HG03342 (cell line): ENCODE results near the gene SOD3.
A peak's percentile ranks its signal among the peaks of the same experiment; 100 is the strongest.

Experiments
- ATAC-seq: cut with Tn5 transposase; IDR thresholded peaks from one replicate; pipeline ENCODE4 v1.9.1; 2021; ENCODE audit warnings: mild to moderate bottlenecking, moderate library complexity; ENCODE audit not compliant: unreplicated experiment

Gene SOD3

GRCh38 chr4:24794916-24795665, at the start of gene SOD3:
TSS of gene SOD3 (plus strand) at chr4:24795573. CDS start at chr4:24799522, 3,949 bp downstream.
- no peak for ATAC-seq

GRCh38 chr4:24747234-24747975, 48.0 kb upstream of the SOD3 start:
- ATAC-seq, result no peak

DNA sequence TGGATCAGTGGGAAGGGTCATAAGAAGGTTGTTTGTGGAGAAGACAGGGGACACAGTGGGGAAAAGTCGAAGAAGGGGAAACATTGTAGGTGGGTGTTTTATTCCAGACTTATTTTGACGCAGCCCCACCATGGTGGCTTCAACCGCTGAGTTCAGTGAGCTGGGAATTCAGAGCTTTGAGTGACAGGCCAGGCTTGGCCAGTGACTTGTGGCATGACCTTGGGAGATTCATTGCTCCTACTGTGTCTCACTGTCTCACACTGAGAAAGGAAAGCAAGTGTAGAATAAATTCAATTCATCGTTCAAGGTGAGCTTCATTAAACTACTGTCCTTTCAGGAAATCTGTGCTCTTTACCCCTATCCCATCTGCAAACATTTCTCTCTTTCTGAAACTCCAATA, 47.4 kb upstream of the SOD3 start:
- no peak for ATAC-seq

GRCh38 chr4:24748758-24749350, 46.5 kb upstream of the SOD3 start:
- ATAC-seq, result no peak

- no peak for ATAC-seq
These were observed 45.3 kb upstream of the SOD3 start for GRCh38 chr4:24750106-24750505.

DNA sequence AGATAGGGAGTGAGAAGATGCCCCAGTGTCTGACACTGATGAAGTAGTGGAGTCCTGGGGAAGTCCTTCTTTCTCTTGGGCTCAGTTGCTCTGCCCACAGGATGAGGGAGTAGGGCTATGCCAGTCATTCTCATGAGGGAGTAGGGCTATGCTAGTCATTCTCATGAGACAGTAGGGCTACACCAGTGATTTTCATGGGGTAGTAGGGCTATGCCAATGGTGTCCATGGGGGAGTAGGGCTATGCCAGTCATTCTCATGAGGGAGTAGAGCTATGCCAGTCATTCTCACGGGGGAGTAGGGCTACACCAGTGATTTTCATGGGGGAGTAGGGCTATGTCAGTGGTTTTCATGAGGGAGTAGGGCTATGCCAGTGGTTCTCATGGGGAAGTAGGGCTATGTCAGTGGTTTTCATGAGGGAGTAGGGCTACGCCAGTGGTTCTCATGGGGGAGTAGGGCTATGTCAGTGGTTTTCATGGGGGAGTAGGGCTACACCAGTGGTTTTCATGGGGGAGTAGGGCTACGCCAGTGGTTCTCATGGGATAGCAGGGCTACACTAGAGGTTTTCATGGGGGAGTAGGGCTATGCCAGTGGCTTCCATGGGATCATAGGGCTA, 43.3 kb upstream of the SOD3 start:
- no peak for ATAC-seq

- peak; percentile 85 for ATAC-seq
These were observed 41.9 kb upstream of the SOD3 start for GRCh38 chr4:24753519-24753918.

- no peak for ATAC-seq
These were observed 40.8 kb upstream of the SOD3 start for GRCh38 chr4:24754571-24754970.

DNA sequence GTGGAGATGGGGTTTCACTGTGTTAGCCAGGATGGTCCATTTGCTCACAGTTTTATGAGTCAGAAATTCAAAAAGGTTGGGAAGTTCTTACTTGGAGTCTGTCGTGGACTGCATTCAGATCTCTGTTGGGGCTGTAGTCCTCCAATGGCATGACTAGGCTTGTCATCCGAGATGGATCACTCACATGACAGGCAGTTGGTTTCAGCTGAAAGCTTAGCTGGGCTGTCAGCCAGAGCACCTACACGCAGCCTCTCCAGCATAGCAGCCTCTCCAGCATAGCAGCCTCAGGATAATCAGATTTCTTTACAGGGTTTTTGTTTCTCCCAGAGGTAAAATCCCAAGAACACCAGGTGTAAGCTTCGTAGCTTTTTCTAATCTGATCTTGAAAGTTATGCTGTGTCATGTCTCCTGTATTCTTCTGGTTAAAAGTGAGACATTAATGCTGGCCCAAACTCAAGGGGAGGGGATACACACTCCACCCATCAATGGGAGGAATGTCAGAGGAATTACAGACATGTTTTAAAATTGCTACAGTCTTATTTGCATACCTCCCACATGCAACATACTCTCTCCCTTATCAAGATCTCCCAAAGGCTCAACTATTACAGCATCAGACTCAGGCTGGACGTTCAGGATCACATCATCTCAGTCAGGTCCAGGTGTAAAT, 31.6 kb upstream of the SOD3 start:
- ATAC-seq, result no peak

DNA sequence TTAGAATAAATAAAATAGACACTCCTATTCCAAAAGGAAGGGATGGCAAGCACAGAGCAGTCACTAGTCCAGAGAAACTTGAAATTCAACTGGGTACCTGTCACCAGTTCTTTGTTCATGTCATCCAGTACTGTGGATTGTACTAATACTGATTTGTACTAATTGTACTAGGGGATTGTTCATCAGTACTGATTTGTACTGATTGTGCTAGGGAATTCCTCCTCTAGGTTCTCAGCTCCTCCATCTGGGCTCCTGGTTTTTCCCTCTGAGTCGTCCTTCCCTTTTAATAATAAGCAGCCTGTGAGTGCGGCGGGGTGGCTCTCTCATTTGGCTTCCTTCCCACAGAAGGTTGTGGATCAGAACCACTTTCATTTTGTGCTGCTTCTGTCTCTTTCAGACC, 31.0 kb upstream of the SOD3 start:
- no peak for ATAC-seq

GRCh38 chr4:24765376-24765988, 29.9 kb upstream of the SOD3 start:
- no peak for ATAC-seq

DNA sequence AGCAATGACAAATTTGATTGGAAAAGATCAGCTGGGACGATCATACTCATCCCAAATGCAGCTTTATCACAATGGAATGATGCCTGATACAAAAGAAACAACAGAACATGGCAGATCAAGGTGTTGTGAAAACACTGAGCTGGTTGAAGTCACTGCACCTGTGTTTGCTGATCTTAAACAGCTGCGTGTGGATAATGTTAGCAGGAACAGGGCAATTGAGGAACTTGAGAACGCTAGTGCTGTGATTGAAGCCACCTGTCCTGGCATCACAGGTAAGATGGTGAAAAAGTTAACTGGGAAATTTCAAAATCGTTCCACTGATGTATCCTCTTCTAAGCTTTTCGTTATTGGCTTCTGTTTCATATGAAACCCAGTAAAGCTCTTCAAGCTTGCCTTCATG, 27.4 kb upstream of the SOD3 start:
- no peak for ATAC-seq

DNA sequence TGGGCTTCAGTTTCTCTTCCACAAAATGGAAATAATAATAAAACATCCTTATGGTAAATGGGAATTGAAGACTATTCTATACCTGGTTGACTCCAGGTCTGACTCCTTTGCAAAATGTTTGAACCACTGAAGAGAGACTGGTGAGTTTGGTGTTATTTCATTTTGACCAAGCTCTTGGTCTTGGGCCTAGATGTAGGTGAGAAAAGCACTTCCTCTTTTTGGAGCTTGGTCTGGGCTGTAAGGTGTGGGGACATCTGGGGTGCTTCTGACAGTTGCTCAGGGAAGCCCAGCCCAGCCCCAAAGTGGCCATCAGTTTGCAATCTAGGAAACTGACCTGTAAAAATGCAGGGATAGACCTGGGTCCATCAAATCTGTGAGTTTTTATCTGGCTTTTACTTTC, 26.8 kb upstream of the SOD3 start:
- ATAC-seq, result peak; percentile 72

- ATAC-seq, result no peak
These were observed 25.8 kb upstream of the SOD3 start for GRCh38 chr4:24769571-24769970.

- peak; percentile 69 for ATAC-seq
These were observed 25.3 kb upstream of the SOD3 start for GRCh38 chr4:24770032-24770584.

DNA sequence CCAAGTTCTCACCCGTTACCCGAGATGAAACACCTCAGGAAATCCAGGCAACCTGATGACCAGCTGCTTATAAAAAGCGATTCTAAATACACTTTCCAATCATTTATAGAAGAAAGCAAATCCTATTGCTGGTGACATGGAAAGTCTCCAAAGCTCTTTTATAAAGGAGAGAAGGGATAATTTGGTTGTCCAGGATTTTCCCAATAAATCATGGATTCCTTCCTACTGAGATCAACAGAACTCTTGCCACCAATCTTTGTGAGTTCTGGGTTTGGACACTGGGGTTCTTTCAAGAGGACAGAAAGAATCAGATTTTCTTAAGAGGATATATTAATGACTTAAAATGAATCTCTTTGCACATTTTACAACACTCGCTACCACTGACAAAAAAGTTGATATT, 24.7 kb upstream of the SOD3 start:
- no peak for ATAC-seq

DNA sequence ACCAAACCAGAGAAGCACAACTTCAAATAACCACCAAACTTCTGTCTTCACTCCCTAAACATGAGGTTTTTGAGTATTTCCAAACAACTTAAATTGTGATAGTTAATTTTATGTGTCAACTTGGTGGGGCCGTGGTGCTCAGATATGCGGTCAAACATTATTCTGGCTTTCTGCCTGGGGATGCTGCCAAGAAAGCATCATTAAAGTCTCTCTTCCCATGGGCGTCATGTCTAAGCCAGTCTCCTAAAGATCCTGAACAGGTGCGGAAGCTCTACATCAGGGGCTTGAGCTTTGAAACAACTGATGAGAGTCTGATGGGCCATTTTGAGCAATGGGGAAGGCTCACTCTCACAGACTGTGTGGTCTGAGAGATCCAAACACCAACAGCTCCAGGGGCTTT, 24.1 kb upstream of the SOD3 start:
- no peak for ATAC-seq

DNA sequence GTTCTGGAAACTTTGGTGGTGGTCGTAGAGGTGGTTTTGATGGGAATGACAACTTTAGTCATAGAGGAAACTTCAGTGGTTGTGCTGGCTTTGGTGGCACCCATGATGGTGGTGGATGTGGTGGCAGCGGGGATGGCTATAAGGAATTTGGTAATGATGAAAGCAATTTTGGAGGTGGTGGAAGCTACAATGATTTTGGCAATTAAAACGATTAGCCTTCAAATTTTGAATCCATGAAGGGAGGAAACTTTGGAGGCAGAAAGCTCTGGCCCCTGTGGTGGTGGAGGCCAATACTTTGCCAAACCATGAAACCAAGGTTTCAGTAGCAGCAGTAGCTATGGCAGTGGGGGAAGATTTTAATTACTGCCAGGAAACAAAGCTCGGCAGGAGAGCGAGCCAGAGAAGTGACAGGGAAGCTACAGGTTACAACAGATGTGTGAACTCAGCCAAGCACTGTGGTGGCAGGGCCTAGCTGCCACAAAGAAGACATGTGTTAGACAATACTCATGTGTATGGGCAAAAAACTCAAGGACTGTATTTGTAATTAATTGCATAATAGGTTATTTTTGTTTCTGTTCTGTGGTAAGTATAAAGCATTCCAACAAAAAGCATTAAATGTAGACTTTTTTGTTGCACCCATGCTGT, 23.2 kb upstream of the SOD3 start:
- ATAC-seq, result no peak

GRCh38 chr4:24772952-24773351, 22.4 kb upstream of the SOD3 start:
- ATAC-seq, result no peak

DNA sequence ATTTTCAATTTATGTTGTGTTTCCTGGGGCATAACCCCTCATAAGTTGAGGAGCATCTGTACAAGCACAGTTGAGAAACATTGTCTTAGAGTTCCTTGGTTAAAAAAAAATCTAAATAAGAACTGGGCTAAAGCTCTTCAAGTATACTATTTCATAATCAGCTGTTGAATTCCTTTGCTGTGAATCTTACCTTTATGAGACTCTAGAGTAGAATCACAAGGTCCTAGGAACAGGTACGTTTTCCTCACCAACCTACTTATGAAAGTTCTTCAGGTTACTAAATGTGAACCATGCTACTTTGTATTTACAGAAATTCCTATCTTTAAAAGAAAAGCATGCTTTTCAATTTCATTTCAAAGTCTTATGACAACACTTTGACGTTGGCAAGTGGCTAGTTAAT, 20.9 kb upstream of the SOD3 start:
- no peak for ATAC-seq
